Thyroid gland (tissue), 4 donors: ENCODE data around the gene FASTKD3. TPM values are rescaled to one million over a fixed set of nuclear protein-coding genes. Genes with fewer than 3 reads are reported as not detected.

Experiments
- DNase-seq, 2 donors: peaks; one replicate each; pipeline ENCODE4 v3.0.0-alpha.2; 2019
- H3K27ac ChIP-seq, 3 donors: fragments of 200-600 bp; sonication (generic); 1 replicate in 2 of 3; 2 replicates in 1 of 3; pipeline ENCODE4 v1.5.1; 2016 to 2019; ENCODE audit warnings: mild to moderate bottlenecking in 1 of 3, moderate library complexity in 1 of 3
- H3K27me3 ChIP-seq: fragments of 200-600 bp; sonication (generic); one replicate; pipeline ENCODE4 v1.5.1; 2019
- H3K36me3 ChIP-seq, 2 donors: fragments of 200-600 bp; sonication (generic); one replicate each; pipeline ENCODE4 v1.5.1; 2016 to 2019
- H3K4me1 ChIP-seq, 2 donors: fragments of 200-600 bp; sonication (generic); one replicate each; pipeline ENCODE4 v1.5.1; 2017 to 2019
- H3K4me3 ChIP-seq, 3 donors: fragments of 200-600 bp; sonication (generic); replicated peaks in 1 of 3; 1 replicate in 2 of 3; 2 replicates in 1 of 3; pipeline ENCODE4 v1.5.1; 2016; ENCODE audit warnings: mild to moderate bottlenecking in 1 of 3
- H3K9me3 ChIP-seq: fragments of 200-600 bp; sonication (generic); one replicate; pipeline ENCODE4 v1.5.1; 2017
- CTCF ChIP-seq, 6 experiments: fragments of 200-600 bp in 3 of 6; fragments of 450-650 bp in 3 of 6; sonication (generic) in 3 of 6; IDR thresholded peaks; one replicate each; pipeline ENCODE4 v1.5.1; 2016 to 2019; ENCODE audit warnings: antibody characterized with exemption in 6 of 6, mild to moderate bottlenecking in 2 of 6, inconsistent platforms in 1 of 6, moderate library complexity in 1 of 6
- POLR2A ChIP-seq, 2 donors: fragments of 450-650 bp; IDR thresholded peaks; one replicate each; pipeline ENCODE4 v1.6.1; 2017; ENCODE audit warnings: antibody characterized with exemption in 2 of 2, mild to moderate bottlenecking in 2 of 2, moderate library complexity in 1 of 2
- WGBS, 2 donors: methylation state at CpG; one replicate each; pipeline ENCODE4 v1.1.5; 2017; 5-methylcytosine and 5-hydroxymethylcytosine counted together
- intact Hi-C: fragments of 100-400 bp; cut with DNase I; formaldehyde crosslinking; loops from one replicate; pipeline ENCODE4 v1.15.1; 2023
- total RNA-seq, 4 donors: library from RNA; depleted of rRNA; stranded (reverse); fragments of >200 nt; gene quantifications; one replicate each; pipeline ENCODE4 v1.2.3, GENCODE V29; 2016

FASTKD3 gene
- total RNA-seq, 4 donors from 2014 or later = 8.7 to 16.0 (median 13.3) TPM

DNA sequence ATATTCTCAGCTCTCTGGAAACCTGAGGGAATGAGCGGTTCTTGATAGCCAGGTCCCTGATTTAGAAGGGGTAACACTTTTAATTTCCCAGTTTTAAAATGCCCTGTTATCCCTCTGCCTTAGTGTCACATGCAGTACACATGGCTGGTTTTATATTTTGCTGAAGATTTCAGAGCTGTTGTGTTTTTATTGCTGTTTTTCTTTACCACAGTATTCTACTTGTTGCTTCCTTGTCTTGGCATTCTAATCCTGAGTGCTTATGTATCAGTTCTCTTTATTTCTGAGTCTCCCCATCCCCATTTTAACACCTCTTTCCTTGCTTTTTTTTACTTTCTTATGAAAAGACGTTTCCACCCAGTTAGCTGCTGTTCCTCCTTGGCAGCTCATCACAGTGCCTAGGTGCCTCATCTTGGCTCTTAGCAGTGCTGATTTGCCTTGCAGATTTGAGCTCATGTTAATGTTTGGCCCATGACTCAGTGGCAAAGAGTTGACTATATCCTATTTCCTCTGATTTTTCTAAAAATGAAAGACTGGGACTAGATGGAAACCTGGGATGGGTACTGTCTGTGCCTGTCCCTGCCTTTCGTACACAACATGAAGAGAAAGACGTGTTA is 3.8 kb upstream of the FASTKD3 start:
- WGBS, 2 donors = 81 to 91% methylated on average over 4 of the region's 4 CpGs
- Histone ChIP-seq H3K4me3 (no peak overlapping the region), H3K4me1 (peaks cover 9 to 17% of the 10 kb centered on the region in 2 donors), H3K27me3 (no peaks in the 10 kb centered on the region), H3K9me3 (no peaks in the 10 kb centered on the region), H3K36me3 (peaks cover 0 to 17% of the 10 kb centered on the region in 2 donors), H3K27ac (no peak overlapping the region)
- no peak for TF ChIP-seq POLR2A (IDR thresholded peaks at IDR 0.05)
- no peak for TF ChIP-seq CTCF (IDR thresholded peaks at IDR 0.05)
- intact Hi-C loops = no loop called here
- DNase-seq = no peak

DNA sequence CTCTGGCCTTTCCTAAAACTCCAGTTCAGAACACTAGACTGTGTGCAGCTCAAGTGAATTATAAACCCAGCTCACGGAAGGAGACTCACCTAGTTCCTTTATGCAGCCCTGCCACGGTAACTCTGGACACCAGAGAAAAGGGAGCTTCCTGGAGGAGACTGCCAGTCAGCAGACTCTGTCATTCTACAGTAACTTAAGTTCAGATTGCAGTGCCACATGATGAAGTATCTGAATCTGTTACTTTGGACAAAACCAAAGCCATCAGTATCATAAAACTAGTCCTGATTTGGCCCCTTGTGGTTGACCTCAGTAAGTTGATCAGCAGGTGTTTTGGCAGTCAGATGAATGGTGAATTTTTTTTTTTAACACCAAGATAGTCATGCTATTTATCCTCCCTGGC is 2.8 kb upstream of the FASTKD3 start:
- TF ChIP-seq CTCF (IDR thresholded peaks at IDR 0.05) (no peak), POLR2A (IDR thresholded peaks at IDR 0.05) (no peak)
- Histone ChIP-seq H3K27me3 (no peaks in the 10 kb centered on the region), H3K27ac (no peak overlapping the region), H3K4me3 (no peak overlapping the region), H3K9me3 (no peaks in the 10 kb centered on the region), H3K4me1 (peaks cover 9 to 10% of the 10 kb centered on the region in 2 donors), H3K36me3 (peaks cover 0 to 14% of the 10 kb centered on the region in 2 donors)
- intact Hi-C loops = no loop called here
- DNase-seq = no peak
- 79 to 95% methylated on average over 2 of the region's 2 CpGs for WGBS, 2 donors

DNA sequence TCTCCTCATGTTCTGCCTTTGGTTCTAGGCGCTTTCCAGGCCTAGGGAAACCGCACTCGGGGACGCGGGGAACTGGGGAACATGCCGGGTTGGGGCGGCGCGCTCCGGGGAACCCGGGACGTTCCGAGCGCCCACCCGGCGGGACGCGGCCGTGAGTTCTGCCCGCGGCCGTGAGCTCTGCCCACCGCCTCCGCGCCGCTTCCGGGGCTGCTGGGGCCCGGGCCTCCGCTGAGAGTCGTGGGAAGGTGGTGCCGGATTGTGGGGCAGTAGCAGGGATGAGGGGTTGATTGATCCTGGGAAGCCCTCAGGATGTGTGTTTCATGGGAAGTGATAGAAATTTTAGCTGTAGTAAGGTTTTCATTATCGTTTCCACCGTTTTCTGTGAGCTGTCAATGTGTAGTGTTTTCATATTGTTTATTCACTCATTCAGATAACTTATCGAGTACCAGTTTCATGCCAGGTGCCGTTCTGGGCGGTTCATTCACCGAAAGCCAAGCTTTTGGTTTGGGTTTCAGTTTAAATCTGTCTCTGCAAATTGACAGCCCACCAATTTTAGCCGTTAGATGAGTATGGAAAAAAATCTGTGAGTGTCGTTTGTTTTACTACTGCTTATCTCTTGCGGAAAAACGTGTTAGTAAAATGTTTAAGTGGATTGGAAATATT is 774 bp upstream of the FASTKD3 start:
- no peaks in the 10 kb centered on the region for H3K9me3 ChIP-seq
- no peaks in the 10 kb centered on the region for H3K27me3 ChIP-seq
- peak overlapping the region; percentile 24 to 74 (median 71) for H3K27ac ChIP-seq
- TF ChIP-seq POLR2A (IDR thresholded peaks at IDR 0.05) (no peak), CTCF (IDR thresholded peaks at IDR 0.05) (no peak)
- H3K4me1 ChIP-seq = peaks cover 9 to 10% of the 10 kb centered on the region in 2 donors
- peaks cover 0 to 2% of the 10 kb centered on the region in 2 donors for H3K36me3 ChIP-seq
- 4 to 7% methylated on average over 15 to 19 of the region's 41 CpGs for WGBS, 2 donors
- H3K4me3 ChIP-seq = peak overlapping the region; percentile 48 to 96 (median 66)
- intact Hi-C loops = no loop called here
- DNase-seq = peak in 1 of 2 donors; percentile 4

- peak overlapping the region in 2 of 3 donors; percentile 60 to 74 for H3K27ac ChIP-seq
- DNase-seq = no peak
- peak overlapping the region; percentile 48 to 96 (median 66) for H3K4me3 ChIP-seq
- H3K4me1 ChIP-seq = peaks cover 9 to 10% of the 10 kb centered on the region in 2 donors
- peaks cover 0 to 2% of the 10 kb centered on the region in 2 donors for H3K36me3 ChIP-seq
- TF ChIP-seq CTCF (IDR thresholded peaks at IDR 0.05) (no peak), POLR2A (IDR thresholded peaks at IDR 0.05) (no peak)
- H3K27me3 ChIP-seq = no peaks in the 10 kb centered on the region
- intact Hi-C loops = no loop called here
- WGBS, 2 donors = 0 to 1% methylated on average over 8 of the region's 8 CpGs
- H3K9me3 ChIP-seq = no peaks in the 10 kb centered on the region
Observed at GRCh38 chr5:7868427-7868772, 431 bp downstream of the FASTKD3 start.

- TF ChIP-seq CTCF (IDR thresholded peaks at IDR 0.05) = no peak
- Histone ChIP-seq H3K27ac (no peak overlapping the region), H3K4me1 (peaks cover 9 to 10% of the 10 kb centered on the region in 2 donors), H3K36me3 (peaks cover under 1 to 2% of the 10 kb centered on the region in 2 donors), H3K27me3 (no peaks in the 10 kb centered on the region), H3K9me3 (no peaks in the 10 kb centered on the region), H3K4me3 (no peak overlapping the region)
- intact Hi-C loops = no loop called here
- 76 to 77% methylated on average over 3 of the region's 3 CpGs for WGBS, 2 donors
- no peak for DNase-seq
Observed at GRCh38 chr5:7867260-7867659, 1.6 kb downstream of the FASTKD3 start.
